ENCODE measurements around the gene JMJD8. TPM values are rescaled to one million over a fixed set of nuclear protein-coding genes. Genes with fewer than 3 reads are reported as not detected.

JMJD8 gene
- total and polyA plus RNA-seq, 9 of the 15 experiments (the other 6 are each of a cell fraction or from before 2014, with no cell fraction given) = 1.2 to 50.6 (median 29.3) TPM

GRCh38 chr16:678858-679813 lies 5.0 kb downstream of the JMJD8 start:
- ChIA-PET CTCF (ENCODE audit: low intra/inter-chr PET ratio) (no interaction called here), POLR2A (interaction anchor here (0.6 to 1.5 kb wide), 6 partner anchors 10 to 386 kb away, joined by 3 to 4 read pairs (median 3); no protein-coding TSS in a partner anchor)
- no TSS peak for BruUV-seq (replicated peaks)
- DNase-seq (ENCODE audit: extremely low read depth in 1 of 4, low spot score in 3 of 4) (peak; percentile 75 to 88 (median 82)), ATAC-seq (peak; percentile 58), FAIRE-seq (peak; percentile 62)
- peaks cover 39% of the 10 kb centered on the region for H3K36me3 ChIP-seq (ENCODE audit: control insufficient read depth, insufficient read depth, low read length)
- peaks cover 21% of the 10 kb centered on the region for H4K20me1 ChIP-seq (replicated peaks; ENCODE audit: control insufficient read depth, insufficient read depth, low read length)
- peak overlapping the region; percentile 98 for H3K4me2 ChIP-seq (ENCODE audit: insufficient read depth, low read length)
- no peaks in the 10 kb centered on the region for H3K27me3 ChIP-seq (ENCODE audit: control insufficient read depth in 2 of 2, insufficient read depth in 2 of 2, low read length in 2 of 2)
- H3K9me3 ChIP-seq (replicated peaks; ENCODE audit: control insufficient read depth, insufficient read depth, low read depth, low read length) = no peaks in the 10 kb centered on the region
- H3K9me1 ChIP-seq (ENCODE audit: control insufficient read depth, insufficient read depth, low read length) = peaks cover 11% of the 10 kb centered on the region
- intact Hi-C loops (cut with micrococcal nuclease) = loop anchor here (5.0 kb wide), 1 partner anchor 42 kb away; the partner anchor contains the start of gene METTL26
- H3K4me3 ChIP-seq = peak overlapping the region; percentile 64
- 10% methylated on average over 38 of the region's 52 CpGs for WGBS (ENCODE audit: insufficient coverage, low coverage, missing lambda C conversion rate)
- H3K9ac ChIP-seq (ENCODE audit: insufficient read depth in 1 of 2, low read depth in 2 of 2, low read length in 2 of 2) = peak overlapping the region; percentile 84 to 93
- peak overlapping the region; percentile 82 for H3K27ac ChIP-seq (ENCODE audit: extremely low read depth, low read depth, low read length)
- peak overlapping the region; percentile 92 for H2AFZ ChIP-seq (ENCODE audit: low read depth, low read length)
- H3K79me2 ChIP-seq (ENCODE audit: control insufficient read depth, insufficient read depth, low read length) = peaks cover 45% of the 10 kb centered on the region
- in situ Hi-C loops (cut with MboI) = loop anchor here (10.0 kb wide), 1 partner anchor 284 kb away; the partner anchor contains the start of gene NME4
- peaks cover 45 to 98% of the 10 kb centered on the region in 2 experiments for H3K4me1 ChIP-seq (replicated peaks in 1 of 2; ENCODE audit: control insufficient read depth in 2 of 2, insufficient read depth in 2 of 2, low read length in 2 of 2)
- TF ChIP-seq ZNF24 (IDR thresholded peaks at IDR 0.05) = no peak
- TF ChIP-seq SAFB (IDR thresholded peaks at IDR 0.05; ENCODE audit: borderline replicate concordance, low read depth, low read length) = peak; percentile 64; the same call in 1 of the 2 replicates
- TF ChIP-seq SREBF2 (CRISPR knock-in tag; IDR thresholded peaks at IDR 0.05) = no peak
- TF ChIP-seq PREB (CRISPR knock-in tag; IDR thresholded peaks at IDR 0.05) = no peak
- TF ChIP-seq PRMT5 (CRISPR knock-in tag; IDR thresholded peaks at IDR 0.05) = no peak
- TF ChIP-seq WHSC1 (IDR thresholded peaks at IDR 0.05; ENCODE audit: low read length) = no peak
- no peak for TF ChIP-seq SMAD2 (IDR thresholded peaks at IDR 0.05; ENCODE audit: low read depth, low read length)
- TF ChIP-seq NFIC (IDR thresholded peaks at IDR 0.05) = no peak; the same call in 1 of the 2 replicates
- TF ChIP-seq DPF2 (IDR thresholded peaks at IDR 0.05) = peak; percentile 40; the same call in 1 of the 2 replicates
- TF ChIP-seq, protein P1, sequence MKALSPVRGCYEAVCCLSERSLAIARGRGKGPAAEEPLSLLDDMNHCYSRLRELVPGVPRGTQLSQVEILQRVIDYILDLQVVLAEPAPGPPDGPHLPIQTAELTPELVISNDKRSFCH (CRISPR knock-in tag; IDR thresholded peaks at IDR 0.05) = no peak
- TF ChIP-seq, protein P1 (tag; IDR thresholded peaks at IDR 0.05) = no peak
- TF ChIP-seq MXD1 (CRISPR knock-in tag; IDR thresholded peaks at IDR 0.05; ENCODE audit: borderline replicate concordance, poor library complexity, severe bottlenecking) = no peak
- TF ChIP-seq CEBPZ (IDR thresholded peaks at IDR 0.05; ENCODE audit: borderline replicate concordance, low read depth, low read length) = no peak
- no peak for TF ChIP-seq RFX5 (IDR thresholded peaks at IDR 0.05; ENCODE audit: low read depth, low read length)
- no peak for TF ChIP-seq NR2F6 (CRISPR knock-in tag; IDR thresholded peaks at IDR 0.05)

All from K562 (cell line).